Kidney (tissue), 14 donors: Measurements from ENCODE around the gene ANXA5. TPM values are rescaled to one million over a fixed set of nuclear protein-coding genes. Genes with fewer than 3 reads are reported as not detected.

Experiments
- DNase-seq, 5 donors: peaks; one replicate each; pipeline ENCODE4 v3.0.0-alpha.2; 2013 to 2020
- FAIRE-seq: peaks from 2 replicates; lab custom pipeline; 2012; peaks lifted over from hg19 to GRCh38; lab: Jason Lieb, UNC
- H3K27ac ChIP-seq, 2 donors: one replicate each; pipeline ENCODE4 v1.7.0; 2013; ENCODE audit warnings: low read depth in 2 of 2, low read length in 2 of 2, inconsistent platforms in 1 of 2
- H3K27me3 ChIP-seq: one replicate; pipeline ENCODE4 v1.7.1; 2013; ENCODE audit warnings: low read length, inconsistent platforms; ENCODE audit not compliant: control insufficient read depth, insufficient read depth
- H3K36me3 ChIP-seq, 3 donors: one replicate each; pipeline versions ENCODE4 v1.7.0 to v1.7.1; 2013; ENCODE audit warnings: low read length in 3 of 3, control low read depth in 1 of 3, inconsistent platforms in 1 of 3; ENCODE audit not compliant: insufficient read depth in 3 of 3, control insufficient read depth in 2 of 3
- H3K4me1 ChIP-seq, 3 donors: one replicate each; pipeline versions ENCODE4 v1.7.0 to v1.7.1; 2013; ENCODE audit warnings: low read length in 3 of 3, inconsistent platforms in 1 of 3, low read depth in 1 of 3; ENCODE audit not compliant: control insufficient read depth in 2 of 3, insufficient read depth in 2 of 3
- H3K4me3 ChIP-seq, 3 donors: one replicate each; pipeline versions ENCODE4 v1.7.0 to v1.8.1; 2013; ENCODE audit warnings: low read length in 3 of 3, control low read depth in 1 of 3, inconsistent platforms in 1 of 3
- H3K9ac ChIP-seq, 3 donors: one replicate each; pipeline versions ENCODE4 v1.7.0 to v1.7.1; 2013; ENCODE audit warnings: low read length in 3 of 3, control low read depth in 1 of 3, inconsistent platforms in 1 of 3
- H3K9me3 ChIP-seq, 3 donors: one replicate each; pipeline versions ENCODE4 v1.7.0 to v1.7.1; 2013; ENCODE audit warnings: low read length in 3 of 3, control low read depth in 1 of 3, inconsistent platforms in 1 of 3; ENCODE audit not compliant: control insufficient read depth in 2 of 3, insufficient read depth in 1 of 3
- CTCF ChIP-seq: IDR thresholded peaks from 3 replicates; pipeline ENCODE4 v1.5.1; 2012; ENCODE audit warnings: mild to moderate bottlenecking, moderate library complexity, borderline replicate concordance; ENCODE audit not compliant: insufficient read depth; ENCODE audit errors: extremely low read depth
- intact Hi-C: fragments of 100-400 bp; cut with DNase I; formaldehyde crosslinking; loops from one replicate; pipeline ENCODE4 v1.11.1; 2022
- polyA plus RNA-seq: library from polyadenylated mRNA; stranded (reverse); fragments of 350-450 nt; fragmentation: Illumina TruSeq; extraction: RNeasy Lipid Tissue Mini Kit (QIAGEN cat#74804); gene quantifications from one replicate; pipeline ENCODE4 v1.2.3, GENCODE V29; 2014; ENCODE audit warnings: low read depth, low replicate concordance; ENCODE audit not compliant: insufficient read depth
- total RNA-seq: library from RNA; stranded (reverse); fragmentation: NEBNext Ultra II Directional; extraction: Animal tissue kit (Norgen Biotek cat#: 25700); gene quantifications from one replicate; pipeline ENCODE4 v1.2.1, GENCODE V29; 2021
- donor health status: control.
- donor health status: control.
- donor health status: control.
- donor health status: control.
- donor health status: control.
- donor health status: DM: yes; HTN: yes; CAD: no.
- donor health status: Normal renal cell carcinoma (clear cell type).

ANXA5 gene
- total and polyA plus RNA-seq, 2 donors from 2014 or later = 248 to 302 TPM

- no peak overlapping the region for H3K9ac ChIP-seq
- no peak overlapping the region for H3K27ac ChIP-seq
- H3K4me1 ChIP-seq = peaks cover 0 to 8% (median 0%) of the 10 kb centered on the region in 3 donors
- no peak for DNase-seq
- H3K36me3 ChIP-seq = no peaks in the 10 kb centered on the region
- intact Hi-C loops = no loop called here
- H3K9me3 ChIP-seq = no peaks in the 10 kb centered on the region
- no peak for FAIRE-seq
- no peaks in the 10 kb centered on the region for H3K27me3 ChIP-seq
- no peak for TF ChIP-seq CTCF
- no peak overlapping the region for H3K4me3 ChIP-seq
Observed at GRCh38 chr4:121741751-121742150, 45.0 kb upstream of the ANXA5 start.

- no peak overlapping the region for H3K27ac ChIP-seq
- H3K27me3 ChIP-seq = no peaks in the 10 kb centered on the region
- no peak overlapping the region for H3K9ac ChIP-seq
- no peaks in the 10 kb centered on the region for H3K9me3 ChIP-seq
- TF ChIP-seq CTCF = no peak
- DNase-seq = no peak
- H3K4me1 ChIP-seq = peaks cover 0 to 8% (median 0%) of the 10 kb centered on the region in 3 donors
- H3K36me3 ChIP-seq = no peaks in the 10 kb centered on the region
- intact Hi-C loops = no loop called here
- H3K4me3 ChIP-seq = no peak overlapping the region
- FAIRE-seq = no peak
Observed at GRCh38 chr4:121740796-121741409, 44.1 kb upstream of the ANXA5 start.

GRCh38 chr4:121739575-121739974 is 42.8 kb upstream of the ANXA5 start:
- no peak for DNase-seq
- intact Hi-C loops = no loop called here
- Histone ChIP-seq H3K4me3 (no peak overlapping the region), H3K9ac (no peak overlapping the region), H3K9me3 (no peaks in the 10 kb centered on the region), H3K27me3 (no peaks in the 10 kb centered on the region), H3K36me3 (no peaks in the 10 kb centered on the region), H3K4me1 (peaks cover 0 to 8% (median 0%) of the 10 kb centered on the region in 3 donors), H3K27ac (peak overlapping the region in 1 of 2 donors; percentile 23)
- TF ChIP-seq CTCF = no peak
- no peak for FAIRE-seq
